ENCODE data around the gene PAPOLA. TPM values are rescaled to one million over a fixed set of nuclear protein-coding genes. Genes with fewer than 3 reads are reported as not detected.
A peak's percentile ranks its signal among the peaks of the same experiment; 100 is the strongest.
"Not testable (repeated sequence)": the region's sequence is repeated elsewhere in the genome, so short reads cannot be mapped to it uniquely, and the experiment has no call there.

The PAPOLA gene
- total RNA-seq, 4 donors from 2014 or later, result 171 to 234 (median 174) TPM

- intact Hi-C loops (cut with DNase I), result no loop called here
- peak overlapping the region; percentile 80 to 98 (median 92) for H3K4me3 ChIP-seq (replicated peaks in 1 of 3)
- 18 to 19% methylated on average over 15 of the region's 15 CpGs for WGBS, 2 donors
- peak overlapping the region; percentile 81 to 100 (median 96) for H3K27ac ChIP-seq
- H3K4me1 ChIP-seq, result peaks cover 21 to 30% of the 10 kb centered on the region in 2 donors
- no peaks in the 10 kb centered on the region for H3K27me3 ChIP-seq
- TF ChIP-seq, protein P1, sequence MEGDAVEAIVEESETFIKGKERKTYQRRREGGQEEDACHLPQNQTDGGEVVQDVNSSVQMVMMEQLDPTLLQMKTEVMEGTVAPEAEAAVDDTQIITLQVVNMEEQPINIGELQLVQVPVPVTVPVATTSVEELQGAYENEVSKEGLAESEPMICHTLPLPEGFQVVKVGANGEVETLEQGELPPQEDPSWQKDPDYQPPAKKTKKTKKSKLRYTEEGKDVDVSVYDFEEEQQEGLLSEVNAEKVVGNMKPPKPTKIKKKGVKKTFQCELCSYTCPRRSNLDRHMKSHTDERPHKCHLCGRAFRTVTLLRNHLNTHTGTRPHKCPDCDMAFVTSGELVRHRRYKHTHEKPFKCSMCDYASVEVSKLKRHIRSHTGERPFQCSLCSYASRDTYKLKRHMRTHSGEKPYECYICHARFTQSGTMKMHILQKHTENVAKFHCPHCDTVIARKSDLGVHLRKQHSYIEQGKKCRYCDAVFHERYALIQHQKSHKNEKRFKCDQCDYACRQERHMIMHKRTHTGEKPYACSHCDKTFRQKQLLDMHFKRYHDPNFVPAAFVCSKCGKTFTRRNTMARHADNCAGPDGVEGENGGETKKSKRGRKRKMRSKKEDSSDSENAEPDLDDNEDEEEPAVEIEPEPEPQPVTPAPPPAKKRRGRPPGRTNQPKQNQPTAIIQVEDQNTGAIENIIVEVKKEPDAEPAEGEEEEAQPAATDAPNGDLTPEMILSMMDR (IDR thresholded peaks at IDR 0.05), result no peak
- TF ChIP-seq POLR2A (IDR thresholded peaks at IDR 0.05), result no peak
- H3K36me3 ChIP-seq, result no peaks in the 10 kb centered on the region
- H3K9me3 ChIP-seq, result no peaks in the 10 kb centered on the region
- DNase-seq, result no peak
Measured at GRCh38 chr14:96501217-96501739, 904 bp upstream of the PAPOLA start.

- intact Hi-C loops (cut with DNase I), result no loop called here
- peak; percentile 53 to 54 for DNase-seq
- WGBS, 2 donors, result 0 to 1% methylated on average over 41 to 45 of the region's 47 CpGs
- Histone ChIP-seq H3K4me1 (peaks cover 24 to 30% of the 10 kb centered on the region in 2 donors), H3K9me3 (no peaks in the 10 kb centered on the region), H3K27ac (peak overlapping the region; percentile 81 to 100 (median 96)), H3K27me3 (no peaks in the 10 kb centered on the region), H3K36me3 (no peaks in the 10 kb centered on the region), H3K4me3 (replicated peaks in 1 of 3) (peak overlapping the region; percentile 80 to 98 (median 92))
- TF ChIP-seq, protein P1 (IDR thresholded peaks at IDR 0.05), result no peak
- no peak for TF ChIP-seq POLR2A (IDR thresholded peaks at IDR 0.05)
Measured at GRCh38 chr14:96502621-96503305, 581 bp downstream of the PAPOLA start.

DNA sequence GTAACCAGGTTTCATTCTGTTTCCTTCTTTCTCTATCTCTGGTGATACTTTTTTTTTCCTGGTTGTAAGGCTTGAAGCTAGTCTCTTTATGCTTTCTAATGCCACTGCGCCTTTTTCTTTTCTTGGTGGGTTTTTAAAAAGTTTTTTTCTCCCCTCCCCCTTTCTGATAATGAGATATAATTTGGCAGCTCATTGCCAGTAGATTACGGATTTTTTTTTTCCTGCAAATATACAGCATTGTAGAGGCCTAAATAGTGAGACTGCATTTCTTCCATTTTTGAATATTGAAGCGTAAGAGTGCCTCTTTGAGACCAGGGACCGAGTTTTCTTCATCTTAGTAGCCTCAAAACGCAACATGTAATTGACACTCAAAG lies 1.1 kb downstream of the PAPOLA start:
- Histone ChIP-seq H3K27ac (peak overlapping the region; percentile 81 to 100 (median 96)), H3K4me3 (replicated peaks in 1 of 3) (peak overlapping the region in 2 of 3 donors; percentile 92 to 98), H3K9me3 (no peaks in the 10 kb centered on the region), H3K4me1 (peaks cover 26 to 34% of the 10 kb centered on the region in 2 donors), H3K36me3 (no peaks in the 10 kb centered on the region), H3K27me3 (no peaks in the 10 kb centered on the region)
- TF ChIP-seq POLR2A (IDR thresholded peaks at IDR 0.05), result no peak
- TF ChIP-seq, protein P1 (IDR thresholded peaks at IDR 0.05), result no peak
- intact Hi-C loops (cut with DNase I), result no loop called here
- 14 to 20% methylated on average over 5 of the region's 5 CpGs for WGBS, 2 donors
- no peak for DNase-seq

DNA sequence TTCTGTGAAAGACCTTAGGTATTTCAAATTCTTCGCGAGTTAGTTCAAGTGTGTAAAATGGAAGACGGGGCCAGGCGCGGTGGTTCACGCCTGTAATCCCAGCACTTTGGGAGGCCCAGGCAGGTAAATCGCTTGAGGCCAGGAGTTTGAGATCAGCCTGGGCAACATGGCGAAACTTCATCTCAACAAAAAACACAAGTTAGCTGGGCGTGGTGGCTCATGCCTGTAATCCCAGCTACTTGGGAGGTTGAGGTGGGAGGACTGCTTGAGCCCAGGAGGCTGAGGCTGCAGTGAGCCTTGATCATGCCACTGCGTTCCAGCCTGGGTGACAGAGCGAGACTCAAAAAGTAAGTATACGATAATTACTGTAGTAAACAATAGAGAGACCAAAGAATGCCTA lies 2.2 kb downstream of the PAPOLA start:
- H3K36me3 ChIP-seq; H3K4me3 ChIP-seq (replicated peaks in 1 of 3); H3K27ac ChIP-seq; H3K9me3 ChIP-seq; H3K27me3 ChIP-seq; DNase-seq; intact Hi-C loops (cut with DNase I): not testable (repeated sequence)
- peaks cover 29 to 40% of the 10 kb centered on the region in 2 donors for H3K4me1 ChIP-seq
- 94 to 97% methylated on average over 12 of the region's 12 CpGs for WGBS, 2 donors

DNA sequence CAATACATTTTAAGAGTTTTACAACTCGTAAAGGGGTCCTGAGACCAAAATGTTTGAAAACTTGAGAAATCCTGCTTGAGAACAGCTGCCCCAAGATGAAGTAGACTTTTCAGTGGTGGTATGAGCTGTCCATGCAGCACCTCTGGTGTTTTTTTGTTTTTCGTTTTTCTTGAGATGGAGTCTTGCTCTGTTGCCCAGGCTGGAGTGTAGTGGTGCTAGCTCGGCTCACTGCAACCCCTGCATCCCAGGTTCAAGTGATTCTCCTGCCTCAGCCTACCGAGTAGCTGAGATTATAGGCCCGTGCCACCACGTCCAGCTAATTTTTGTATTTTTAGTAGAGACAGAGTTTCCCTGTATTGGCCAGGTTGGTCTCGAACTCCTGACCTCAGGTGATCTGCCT lies 5.5 kb downstream of the PAPOLA start:
- TF ChIP-seq, protein P1 (IDR thresholded peaks at IDR 0.05), result no peak
- TF ChIP-seq POLR2A (IDR thresholded peaks at IDR 0.05), result no peak
- H3K4me3 ChIP-seq (replicated peaks in 1 of 3), result no peak overlapping the region
- no peaks in the 10 kb centered on the region for H3K36me3 ChIP-seq
- no peaks in the 10 kb centered on the region for H3K9me3 ChIP-seq
- H3K27me3 ChIP-seq, result no peaks in the 10 kb centered on the region
- intact Hi-C loops (cut with DNase I), result no loop called here
- DNase-seq, result no peak
- 94 to 95% methylated on average over 7 of the region's 7 CpGs for WGBS, 2 donors
- peaks cover 31 to 39% of the 10 kb centered on the region in 2 donors for H3K4me1 ChIP-seq
- H3K27ac ChIP-seq, result no peak overlapping the region

Measured in thyroid gland (tissue), 4 donors.